ENCODE measurements around the gene TFG. TPM values are rescaled to one million over a fixed set of nuclear protein-coding genes. Genes with fewer than 3 reads are reported as not detected.
A peak's percentile ranks its signal among the peaks of the same experiment; 100 is the strongest.

The TFG gene
- total and polyA plus RNA-seq, 10 of the 15 experiments (the other 5 are each of a cell fraction or from before 2014, with no cell fraction given) = 29.3 to 126 (median 57.6) TPM

- H3K27me3 ChIP-seq (replicated peaks in 1 of 2; ENCODE audit: control insufficient read depth in 2 of 2, insufficient read depth in 2 of 2, low read length in 1 of 2) = no peaks in the 10 kb centered on the region
- peak overlapping the region; percentile 25; the same call in 1 of the 2 replicates for H3K4me2 ChIP-seq (ENCODE audit: control insufficient read depth, insufficient read depth)
- no peaks in the 10 kb centered on the region for H3K79me2 ChIP-seq (ENCODE audit: control insufficient read depth, insufficient read depth, low read length)
- ChIA-PET RAD21 (ENCODE audit: unreplicated experiment) (interaction anchor here (1.8 kb wide), 1 partner anchor 29 kb away, joined by 4 read pairs; no protein-coding TSS in a partner anchor), POLR2A (interaction anchor here (0.8 kb wide), 1 partner anchor 28 kb away, joined by 3 read pairs; no protein-coding TSS in a partner anchor), SMC1A (ENCODE audit: uncharacterized antibody, unreplicated experiment) (no interaction called here), CTCF (interaction anchor here (0.9 kb wide), 1 partner anchor 8 kb away, joined by 4 read pairs; no protein-coding TSS in a partner anchor)
- H3K9me3 ChIP-seq (replicated peaks; ENCODE audit: control insufficient read depth, insufficient read depth, low read length) = no peaks in the 10 kb centered on the region; the same call in 2 of the 3 replicates
- no TSS peak for BruUV-seq (replicated peaks)
- DNase-seq (ENCODE audit: low read depth, low spot score) (no peak), FAIRE-seq (no peak), ATAC-seq (peak; percentile 76)
- H3K36me3 ChIP-seq (ENCODE audit: control insufficient read depth in 2 of 2, insufficient read depth in 2 of 2, low read length in 1 of 2) = no peaks in the 10 kb centered on the region
- H3K9ac ChIP-seq (ENCODE audit: control insufficient read depth, insufficient read depth, low read length) = no peak overlapping the region
- H3K27ac ChIP-seq (ENCODE audit: control insufficient read depth, insufficient read depth) = no peak overlapping the region
- TF ChIP-seq POU2F2 (IDR thresholded peaks at IDR 0.05; ENCODE audit: borderline replicate concordance, low read depth, low read length) (no peak), CREM (IDR thresholded peaks at IDR 0.05; ENCODE audit: low read depth) (0 out of 2 replicates have a peak, but pooled peaks have one; percentile 23), RUNX3 (IDR thresholded peaks at IDR 0.05; ENCODE audit: low read length) (no peak), ATF7 (IDR thresholded peaks at IDR 0.05; ENCODE audit: low read depth) (peak; percentile 58), TCF12 (IDR thresholded peaks at IDR 0.05; ENCODE audit: low read depth, low read length) (no peak), POLR2A (IDR thresholded peaks at IDR 0.05; ENCODE audit: low read depth, low read length) (no peak), SMAD5 (IDR thresholded peaks at IDR 0.05; ENCODE audit: low read depth) (no peak)
- intact Hi-C loops (cut with micrococcal nuclease; ENCODE audit: unreplicated experiment) = no loop called here
- H3K4me1 ChIP-seq (ENCODE audit: control insufficient read depth, insufficient read depth, low read length) = no peaks in the 10 kb centered on the region
- H2AFZ ChIP-seq (ENCODE audit: control insufficient read depth, low read depth, low read length) = peak overlapping the region; percentile 37
- H4K20me1 ChIP-seq (ENCODE audit: control insufficient read depth, insufficient read depth) = no peaks in the 10 kb centered on the region; the same call in 1 of the 2 replicates
- 75% methylated on average over 39 of the region's 41 CpGs for WGBS (ENCODE audit: insufficient coverage, insufficient replicate concordance, low lambda C conversion rate, missing lambda C conversion rate)
- in situ Hi-C loops (cut with MboI) = no loop called here
- H3K4me3 ChIP-seq = no peak overlapping the region
These were observed 27.0 kb upstream of the TFG start for GRCh38 chr3:100682056-100682853.
